ENCODE data around the gene TSG101.

TSG101 gene

DNA sequence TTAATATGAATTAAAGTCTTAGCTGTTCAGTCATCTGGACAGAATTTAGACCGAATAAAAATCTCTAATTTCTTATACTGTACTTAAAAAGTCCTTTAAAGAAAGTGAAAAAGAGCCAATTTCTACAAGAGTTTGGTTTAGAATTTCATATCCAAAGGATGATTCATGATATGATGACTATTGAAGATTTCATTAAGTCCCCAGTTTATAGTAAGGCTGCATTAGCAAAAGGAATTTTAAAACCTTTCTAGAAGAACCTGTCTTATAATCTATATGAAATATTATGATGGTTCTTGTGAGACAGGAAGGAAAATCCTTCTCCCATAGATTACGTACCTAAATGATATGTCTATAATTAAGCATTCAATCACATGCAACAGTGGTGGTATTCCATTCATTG is 34.8 kb downstream of the TSG101 start:
- no peak for DNase-seq

GRCh38 chr11:18490736-18491485 is 35.8 kb downstream of the TSG101 start:
- DNase-seq: no peak

DNA sequence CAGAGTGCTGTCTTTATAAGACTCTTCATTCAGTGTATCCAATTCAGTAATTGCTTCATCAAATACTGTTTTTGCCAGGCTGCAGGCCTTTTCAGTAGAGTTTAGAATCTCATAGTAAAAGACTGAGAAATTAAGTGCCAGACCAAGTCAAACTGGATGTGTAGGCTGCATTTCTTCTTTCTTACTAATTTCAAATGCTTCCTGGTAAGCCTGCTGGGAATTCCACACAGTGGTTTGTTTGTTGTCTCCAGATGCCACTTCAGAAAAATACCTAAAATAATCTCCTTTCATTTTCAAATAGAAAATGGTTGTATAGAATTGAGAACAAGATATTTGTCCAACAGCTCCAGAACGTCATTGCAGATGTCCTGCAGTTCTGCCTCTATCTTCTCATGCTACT is 36.4 kb downstream of the TSG101 start:
- DNase-seq: no peak

DNA sequence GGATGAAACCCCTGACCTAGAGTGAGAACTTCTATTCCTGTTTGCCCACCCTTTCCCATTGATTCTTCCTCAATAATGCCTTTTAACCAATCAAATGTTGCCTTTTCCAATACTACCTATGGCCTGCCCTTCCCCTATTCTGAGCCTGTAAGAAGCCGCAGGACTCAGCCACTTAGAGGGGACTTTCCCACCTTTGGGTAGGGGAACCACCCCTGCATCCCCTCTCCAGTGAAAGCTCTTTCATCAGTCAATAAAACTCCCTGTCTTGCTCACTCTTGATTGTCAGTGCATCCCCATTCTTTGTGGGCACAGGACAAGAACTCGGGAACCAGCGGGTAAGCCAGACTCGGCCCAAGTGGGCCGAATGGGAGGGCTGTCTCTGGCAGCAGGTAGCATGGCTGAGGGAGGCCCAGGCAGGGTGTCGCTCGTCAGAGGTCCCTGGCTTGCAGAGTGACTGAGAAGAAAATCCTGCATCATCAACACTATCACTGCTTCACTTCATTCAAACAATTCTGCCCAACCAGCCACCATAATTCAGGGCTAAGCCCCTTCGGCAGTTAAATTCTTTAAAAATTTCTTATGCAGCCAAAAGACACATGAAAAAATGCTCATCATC is 40.7 kb downstream of the TSG101 start:
- DNase-seq: no peak

GRCh38 chr11:18479063-18479462 is 47.7 kb downstream of the TSG101 start:
- DNase-seq: no peak

DNA sequence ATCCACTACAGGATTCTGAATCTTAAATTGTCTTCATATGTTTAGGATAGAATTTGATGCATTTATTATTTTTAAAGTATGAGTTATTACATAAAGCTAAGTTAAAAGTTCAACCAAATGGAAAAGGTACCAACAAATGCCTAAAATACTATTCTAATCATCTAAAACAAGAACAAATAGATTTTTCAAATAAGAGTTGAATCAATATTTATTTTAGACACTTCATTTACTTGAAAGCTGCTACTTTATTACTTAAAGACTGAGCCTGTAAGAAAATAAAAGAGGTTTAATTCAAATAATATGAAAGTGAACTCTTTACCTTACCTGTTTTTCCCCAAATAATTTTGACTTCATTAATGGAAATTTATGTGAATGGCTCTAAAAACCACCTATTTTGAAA is 54.2 kb downstream of the TSG101 start:
- no peak for DNase-seq

GRCh38 chr11:18471995-18472394 is 54.7 kb downstream of the TSG101 start:
- no peak for DNase-seq

- no peak for DNase-seq
These were observed 57.8 kb downstream of the TSG101 start for GRCh38 chr11:18468961-18469360.

- DNase-seq: no peak
These were observed 58.7 kb downstream of the TSG101 start for GRCh38 chr11:18468059-18468458.

DNA sequence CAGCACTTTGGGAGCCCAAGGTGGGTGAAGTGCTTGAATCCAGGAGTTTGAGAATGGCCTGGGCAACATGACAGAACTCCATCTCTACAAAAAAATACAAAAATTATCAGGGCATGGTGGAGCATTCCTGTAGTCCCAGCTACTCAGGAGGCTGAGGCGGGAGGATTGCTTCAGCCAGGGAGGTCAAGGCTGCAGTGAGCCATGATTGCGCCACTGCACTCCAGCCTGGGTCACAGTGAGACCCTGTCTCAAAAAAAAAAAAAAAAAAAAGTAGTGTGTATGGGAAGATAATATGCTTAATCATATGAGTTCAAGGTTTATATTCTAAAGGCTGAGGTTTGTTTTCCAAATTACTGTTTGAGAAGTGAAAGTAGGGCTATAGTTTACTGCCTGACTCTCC is 60.3 kb downstream of the TSG101 start:
- no peak for DNase-seq

GRCh38 chr11:18463439-18463838 is 63.3 kb downstream of the TSG101 start:
- no peak for DNase-seq

DNA sequence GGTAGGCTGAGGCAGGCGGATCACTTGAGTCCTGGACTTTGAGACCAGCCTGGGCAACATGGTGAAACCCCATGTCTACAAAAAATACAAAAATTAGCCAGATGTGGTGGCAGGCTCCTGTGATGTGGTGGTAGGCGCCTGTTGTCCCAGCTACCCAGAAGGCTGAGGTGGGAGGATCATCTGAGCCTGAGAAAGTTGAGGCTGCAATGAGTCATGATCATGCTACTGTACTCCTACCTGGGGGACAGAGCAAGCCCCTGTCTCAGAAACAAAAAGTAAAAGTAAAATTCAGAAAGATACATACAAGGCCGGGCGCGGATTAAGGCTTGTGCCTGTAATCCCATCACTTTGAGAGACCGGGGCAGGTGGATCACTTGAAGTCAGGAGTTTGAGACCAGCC is 64.8 kb downstream of the TSG101 start:
- no peak for DNase-seq

- DNase-seq: no peak
These were observed 67.1 kb downstream of the TSG101 start for GRCh38 chr11:18459634-18460033.

DNA sequence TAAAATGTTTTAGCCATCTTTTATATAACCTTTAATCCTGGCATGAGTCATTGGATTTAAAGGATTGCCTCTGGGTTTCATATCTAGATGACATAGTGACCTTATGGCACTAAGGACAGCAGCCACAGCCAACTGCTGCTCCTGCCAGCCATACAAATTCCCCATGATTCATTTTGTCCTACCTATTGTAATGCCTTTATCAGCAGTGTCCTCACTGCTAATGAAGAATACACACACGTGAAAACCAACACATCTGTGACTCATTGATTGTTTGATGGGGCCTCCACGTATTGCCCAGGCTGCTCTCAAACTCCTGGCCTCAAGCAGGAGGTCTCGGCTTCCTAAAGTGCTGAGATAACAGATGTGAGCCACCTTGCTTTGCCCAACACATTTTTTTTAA is 69.3 kb downstream of the TSG101 start:
- no peak for DNase-seq

GRCh38 chr11:18455686-18456372 is 70.9 kb downstream of the TSG101 start, which contains the start of gene LDHAL6A:
Gene LDHAL6A, plus strand, starts transcription at chr11:18455856. Its CDS starts 825 bp downstream, at chr11:18456681.
- no peak for DNase-seq

GRCh38 chr11:18452927-18453326 is 73.8 kb downstream of the TSG101 start:
- no peak for DNase-seq

GRCh38 chr11:18449251-18449650 is 77.5 kb downstream of the TSG101 start:
- DNase-seq: no peak

GRCh38 chr11:18438691-18439090 is 88.1 kb downstream of the TSG101 start:
- DNase-seq: no peak

All from stimulated activated CD4-positive, alpha-beta T cell treated with anti-CD3 and anti-CD28 coated beads, Interleukin-12 subunit alpha, Interleukin-12 subunit beta, amount 100 ng/mL, for 4 hours (primary cell).